Mesenchymal stem cell (in vitro differentiated cells and primary cell): ENCODE results near the gene FN3KRP.
A peak's percentile ranks its signal among the peaks of the same experiment; 100 is the strongest.

Experiments used
- DNase-seq: peaks from one replicate; pipeline ENCODE4 v3.0.0-alpha.2; 2013
- H2AFZ ChIP-seq: one replicate; pipeline ENCODE4 v1.6.1; 2013; ENCODE audit warnings: low read depth, mild to moderate bottlenecking, control low read depth, inconsistent platforms, low read length, moderate library complexity
- H2AK5ac ChIP-seq: 2 replicates; pipeline ENCODE4 v1.6.1; 2013; ENCODE audit warnings: low read length, moderate library complexity, mild to moderate bottlenecking, inconsistent platforms; ENCODE audit not compliant: severe bottlenecking
- H2BK120ac ChIP-seq: one replicate; pipeline ENCODE4 v1.6.1; 2013; ENCODE audit warnings: low read depth, mild to moderate bottlenecking, inconsistent platforms, low read length, moderate library complexity
- H2BK12ac ChIP-seq, 2 experiments: one replicate each; pipeline ENCODE4 v1.6.1; 2013; ENCODE audit warnings: inconsistent platforms in 2 of 2, low read length in 2 of 2, mild to moderate bottlenecking in 2 of 2, moderate library complexity in 2 of 2, control low read depth in 1 of 2
- H2BK15ac ChIP-seq: one replicate; pipeline ENCODE4 v1.6.1; 2013; ENCODE audit warnings: mild to moderate bottlenecking, low read depth, inconsistent platforms; ENCODE audit not compliant: poor library complexity, severe bottlenecking
- H2BK5ac ChIP-seq: 2 replicates; pipeline ENCODE4 v1.6.1; 2013; ENCODE audit warnings: low read depth, mild to moderate bottlenecking, low read length, control low read depth, inconsistent platforms; ENCODE audit not compliant: poor library complexity, severe bottlenecking
- H3K14ac ChIP-seq, 2 experiments: one replicate each; pipeline ENCODE4 v1.6.1; 2013; ENCODE audit warnings: inconsistent platforms in 2 of 2, low read length in 2 of 2, control low read depth in 1 of 2, mild to moderate bottlenecking in 1 of 2, moderate library complexity in 1 of 2
- H3K18ac ChIP-seq, 2 experiments: one replicate each; pipeline ENCODE4 v1.6.1; 2013; ENCODE audit warnings: inconsistent platforms in 2 of 2, low read length in 2 of 2, control low read depth in 1 of 2, low read depth in 1 of 2, mild to moderate bottlenecking in 1 of 2
- H3K23ac ChIP-seq, 2 experiments: one replicate each; pipeline ENCODE4 v1.6.1; 2013; ENCODE audit warnings: inconsistent platforms in 2 of 2, low read length in 2 of 2, mild to moderate bottlenecking in 2 of 2, moderate library complexity in 2 of 2, control low read depth in 1 of 2
- H3K27ac ChIP-seq: 2 replicates; pipeline ENCODE4 v1.5.1; 2013; ENCODE audit warnings: mild to moderate bottlenecking, moderate library complexity, low read length, control low read depth, inconsistent platforms; ENCODE audit not compliant: poor library complexity, severe bottlenecking
- H3K27me3 ChIP-seq, 2 experiments: 2 replicates each; pipeline versions ENCODE4 v1.6.1 to v1.7.0; 2013; ENCODE audit warnings: low read length in 2 of 2, mild to moderate bottlenecking in 2 of 2, moderate library complexity in 2 of 2, control low read depth in 1 of 2, inconsistent platforms in 1 of 2; ENCODE audit not compliant: control insufficient read depth in 1 of 2, insufficient read depth in 1 of 2
- H3K36me3 ChIP-seq, 2 experiments: 2 replicates each; pipeline versions ENCODE4 v1.6.1 to v1.7.0; 2013; ENCODE audit warnings: low read length in 2 of 2, control low read depth in 1 of 2, inconsistent platforms in 1 of 2, low read depth in 1 of 2, mild to moderate bottlenecking in 1 of 2; ENCODE audit not compliant: insufficient read depth in 2 of 2, control insufficient read depth in 1 of 2
- H3K4ac ChIP-seq, 2 experiments: one replicate each; pipeline ENCODE4 v1.6.1; 2013; ENCODE audit warnings: inconsistent platforms in 2 of 2, low read length in 2 of 2, mild to moderate bottlenecking in 2 of 2, moderate library complexity in 2 of 2, control low read depth in 1 of 2, low read depth in 1 of 2
- H3K4me1 ChIP-seq: 2 replicates; pipeline ENCODE4 v1.6.1; 2013; ENCODE audit warnings: low read depth, low read length, control low read depth; ENCODE audit not compliant: control insufficient read depth, insufficient read depth
- H3K4me2 ChIP-seq: 2 replicates; pipeline ENCODE4 v1.6.1; 2013; ENCODE audit warnings: low read length, mild to moderate bottlenecking, inconsistent platforms; ENCODE audit not compliant: poor library complexity, severe bottlenecking
- H3K4me3 ChIP-seq, 2 experiments: 2 replicates each; pipeline versions ENCODE4 v1.5.1 to v1.7.0; 2013; ENCODE audit warnings: low read length in 2 of 2, mild to moderate bottlenecking in 2 of 2, control low read depth in 1 of 2, low read depth in 1 of 2; ENCODE audit not compliant: insufficient read depth in 1 of 2
- H3K79me1 ChIP-seq: replicated peaks from 2 replicates; pipeline ENCODE4 v1.6.1; 2013; ENCODE audit warnings: mild to moderate bottlenecking, control low read depth, low read length, inconsistent platforms; ENCODE audit not compliant: poor library complexity, severe bottlenecking
- H3K9ac ChIP-seq: 2 replicates; pipeline ENCODE4 v1.7.0; 2013; ENCODE audit warnings: mild to moderate bottlenecking, low read length, moderate library complexity
- H3K9me3 ChIP-seq: 2 replicates; pipeline ENCODE4 v1.7.0; 2013; ENCODE audit warnings: mild to moderate bottlenecking, low read length; ENCODE audit not compliant: control insufficient read depth
- H4K8ac ChIP-seq: one replicate; pipeline ENCODE4 v1.6.1; 2013; ENCODE audit warnings: inconsistent platforms, mild to moderate bottlenecking, low read length, moderate library complexity
- H4K91ac ChIP-seq: one replicate; pipeline ENCODE4 v1.6.1; 2013; ENCODE audit warnings: mild to moderate bottlenecking, low read length, inconsistent platforms
- WGBS: methylation state at CpG from one replicate; pipeline ENCODE4 v1.1.7; 2013; ENCODE audit warnings: mixed read lengths; 5-methylcytosine and 5-hydroxymethylcytosine counted together

Gene FN3KRP

DNA sequence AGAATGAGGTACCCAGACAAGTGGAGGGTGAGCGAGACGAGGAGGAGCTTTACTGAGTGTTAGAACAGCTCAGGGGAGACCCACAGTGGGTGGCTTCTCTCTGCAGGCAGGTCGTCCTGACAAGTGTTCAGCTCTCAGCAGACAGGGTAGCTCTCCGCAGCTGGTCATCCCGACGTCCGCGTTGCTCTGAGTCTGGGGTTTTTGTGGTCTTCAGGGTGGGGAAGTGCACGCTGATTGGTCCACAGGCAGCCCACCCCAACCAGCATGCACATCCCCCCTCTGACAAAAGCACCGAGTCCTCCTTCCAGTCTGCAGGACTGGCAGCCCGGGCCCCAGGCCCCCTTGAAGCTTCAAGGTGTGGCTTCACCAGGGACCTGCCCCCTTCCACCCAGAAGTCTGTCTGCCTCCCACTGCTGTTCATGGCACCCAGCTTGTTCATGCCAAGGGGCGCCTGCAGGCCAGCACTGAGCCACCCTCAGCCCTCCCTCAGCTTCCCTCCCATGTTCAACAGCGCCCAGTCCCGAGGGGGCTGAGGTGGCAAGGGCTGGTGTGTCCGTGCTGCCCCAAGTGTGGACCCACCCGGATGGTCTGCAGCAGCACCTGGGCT is 48.4 kb upstream of the FN3KRP start:
- H4K8ac ChIP-seq = peak overlapping the region; percentile 70
- H4K91ac ChIP-seq = peak overlapping the region; percentile 34
- peak overlapping the region; percentile 30 for H2AFZ ChIP-seq
- peaks cover 0 to 30% of the 10 kb centered on the region in 2 experiments for H3K36me3 ChIP-seq
- H3K27ac ChIP-seq = no peak overlapping the region
- DNase-seq = no peak
- no peak overlapping the region for H2BK12ac ChIP-seq
- H3K9me3 ChIP-seq = no peaks in the 10 kb centered on the region
- peak overlapping the region in 1 of 2 experiments; percentile 55 for H3K4ac ChIP-seq
- no peak overlapping the region for H3K4me3 ChIP-seq
- H3K4me2 ChIP-seq = no peak overlapping the region
- no peak overlapping the region for H3K9ac ChIP-seq
- H3K79me1 ChIP-seq = peaks cover 4% of the 10 kb centered on the region
- peaks cover 8% of the 10 kb centered on the region for H3K4me1 ChIP-seq
- no peak overlapping the region for H2BK5ac ChIP-seq
- 65% methylated on average over 13 of the region's 16 CpGs for WGBS
- peak overlapping the region in 1 of 2 experiments; percentile 26 for H3K23ac ChIP-seq
- no peak overlapping the region for H2BK120ac ChIP-seq
- peak overlapping the region in 1 of 2 experiments; percentile 64 for H3K14ac ChIP-seq
- no peaks in the 10 kb centered on the region for H3K27me3 ChIP-seq
- H3K18ac ChIP-seq = peak overlapping the region in 1 of 2 experiments; percentile 21
- H2BK15ac ChIP-seq = no peak overlapping the region
- H2AK5ac ChIP-seq = no peak overlapping the region

DNA sequence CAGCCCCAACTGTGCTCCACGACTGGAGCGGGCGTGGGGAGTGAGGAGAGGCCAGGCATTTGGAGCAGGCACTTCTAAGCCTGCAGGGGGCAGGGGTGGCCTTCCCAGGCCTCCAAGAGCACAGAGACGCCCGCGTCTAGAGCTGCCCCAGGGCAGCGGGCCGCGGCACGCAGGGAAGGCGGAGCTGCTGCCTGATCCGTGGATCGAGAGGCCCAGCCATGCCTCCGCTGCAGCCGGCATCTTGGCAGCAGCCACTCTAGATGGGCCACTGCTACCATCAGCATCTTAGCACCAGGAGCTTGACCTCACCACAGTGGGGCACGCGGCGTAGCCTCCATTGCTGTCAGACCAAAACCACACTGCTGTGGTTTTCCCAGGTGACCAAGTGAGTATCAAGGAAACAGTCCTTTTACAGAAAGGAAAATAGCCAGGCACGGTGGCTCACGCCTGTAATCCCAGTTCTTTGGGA is 47.8 kb upstream of the FN3KRP start:
- H3K79me1 ChIP-seq = peaks cover 8% of the 10 kb centered on the region
- peak overlapping the region in 1 of 2 experiments; percentile 64 for H3K14ac ChIP-seq
- peaks cover 8% of the 10 kb centered on the region for H3K4me1 ChIP-seq
- H3K27ac ChIP-seq = no peak overlapping the region
- no peak overlapping the region for H2BK15ac ChIP-seq
- H3K4me3 ChIP-seq = peak overlapping the region in 1 of 2 experiments; percentile 38
- peak; percentile 78 for DNase-seq
- peak overlapping the region; percentile 30 for H2AFZ ChIP-seq
- H2BK12ac ChIP-seq = no peak overlapping the region
- H4K8ac ChIP-seq = peak overlapping the region; percentile 98
- H2BK5ac ChIP-seq = no peak overlapping the region
- peak overlapping the region in 1 of 2 experiments; percentile 26 for H3K23ac ChIP-seq
- WGBS = 29% methylated on average over 20 of the region's 20 CpGs
- H3K4ac ChIP-seq = peak overlapping the region in 1 of 2 experiments; percentile 55
- H3K4me2 ChIP-seq = peak overlapping the region; percentile 54
- no peaks in the 10 kb centered on the region for H3K27me3 ChIP-seq
- no peak overlapping the region for H2AK5ac ChIP-seq
- H4K91ac ChIP-seq = peak overlapping the region; percentile 89
- H2BK120ac ChIP-seq = no peak overlapping the region
- H3K9ac ChIP-seq = peak overlapping the region; percentile 30
- H3K9me3 ChIP-seq = no peaks in the 10 kb centered on the region
- H3K18ac ChIP-seq = peak overlapping the region; percentile 24 to 52
- peaks cover 0 to 24% of the 10 kb centered on the region in 2 experiments for H3K36me3 ChIP-seq

GRCh38 chr17:82670661-82671450 is 45.6 kb upstream of the FN3KRP start:
- Histone ChIP-seq H2AK5ac (no peak overlapping the region), H3K14ac (peak overlapping the region in 1 of 2 experiments; percentile 11), H4K8ac (no peak overlapping the region), H3K27me3 (no peaks in the 10 kb centered on the region), H2AFZ (no peak overlapping the region), H3K4me1 (peaks cover 13% of the 10 kb centered on the region), H3K79me1 (peaks cover 13% of the 10 kb centered on the region), H2BK15ac (no peak overlapping the region), H3K4me2 (no peak overlapping the region), H4K91ac (no peak overlapping the region), H3K23ac (no peak overlapping the region), H3K9ac (no peak overlapping the region), H3K4me3 (no peak overlapping the region), H2BK5ac (no peak overlapping the region), H2BK12ac (no peak overlapping the region), H3K18ac (no peak overlapping the region), H3K27ac (no peak overlapping the region), H3K4ac (no peak overlapping the region), H3K9me3 (no peaks in the 10 kb centered on the region), H3K36me3 (peaks cover 0 to 15% of the 10 kb centered on the region in 2 experiments), H2BK120ac (no peak overlapping the region)
- 95% methylated on average over 19 of the region's 19 CpGs for WGBS
- DNase-seq = no peak
